Gastroesophageal sphincter (tissue), 4 donors: ENCODE measurements around the gene ERP44. TPM values are rescaled to one million over a fixed set of nuclear protein-coding genes. Genes with fewer than 3 reads are reported as not detected.

Experiments
- ATAC-seq: fragments of 150-250 bp; one replicate; pipeline ENCODE4 v1.9.1; 2016; ENCODE audit warnings: mild to moderate bottlenecking, moderate library complexity
- H3K27ac ChIP-seq, 4 donors: fragments of 200-600 bp; sonication (generic) in 3 of 4; 1 replicate in 3 of 4; 2 replicates in 1 of 4; pipeline ENCODE4 v1.5.1; 2016 to 2019
- H3K27me3 ChIP-seq: fragments of 200-600 bp; sonication (generic); one replicate; pipeline ENCODE4 v1.5.1; 2019
- H3K36me3 ChIP-seq, 2 donors: fragments of 200-600 bp; sonication (generic); one replicate each; pipeline ENCODE4 v1.5.1; 2019; ENCODE audit warnings: control low read depth in 1 of 2
- H3K4me1 ChIP-seq, 3 donors: fragments of 200-600 bp; sonication (generic); 1 replicate in 2 of 3; 2 replicates in 1 of 3; pipeline ENCODE4 v1.5.1; 2016 to 2019; ENCODE audit warnings: control low read depth in 2 of 3
- H3K4me3 ChIP-seq, 2 donors: fragments of 200-600 bp; sonication (generic); one replicate each; pipeline ENCODE4 v1.5.1; 2019; ENCODE audit warnings: mild to moderate bottlenecking in 1 of 2, moderate library complexity in 1 of 2
- H3K9me3 ChIP-seq, 3 donors: fragments of 200-600 bp; sonication (generic); one replicate each; pipeline ENCODE4 v1.5.1; 2017 to 2019; ENCODE audit warnings: control low read depth in 2 of 3
- EP300 ChIP-seq: sonication (generic); formaldehyde crosslinking; IDR thresholded peaks from one replicate; pipeline ENCODE4 v1.6.1; 2017; ENCODE audit warnings: antibody characterized with exemption, mild to moderate bottlenecking
- POLR2A ChIP-seq, 2 donors: fragments of 450-650 bp; IDR thresholded peaks; one replicate each; pipeline ENCODE4 v1.6.1; 2017; ENCODE audit warnings: antibody characterized with exemption in 2 of 2, mild to moderate bottlenecking in 2 of 2, moderate library complexity in 1 of 2
- POLR2AphosphoS5 ChIP-seq: sonication (generic); formaldehyde crosslinking; IDR thresholded peaks from one replicate; pipeline ENCODE4 v1.6.1; 2017; ENCODE audit warnings: antibody characterized with exemption
- WGBS, 2 donors: methylation state at CpG; one replicate each; pipeline ENCODE4 v1.1.5; 2018; ENCODE audit warnings: low coverage in 1 of 2; 5-methylcytosine and 5-hydroxymethylcytosine counted together
- total RNA-seq, 4 donors: library from RNA; depleted of rRNA; stranded (reverse); fragments of >200 nt; gene quantifications; one replicate each; pipeline ENCODE4 v1.1.0, GENCODE V29; 2016
- TF ChIP-seq, protein P1 (sequence below), 4 experiments: fragments of 200-600 bp in 2 of 4; fragments of 450-650 bp in 2 of 4; sonication (generic) in 1 of 4; IDR thresholded peaks; one replicate each; pipeline ENCODE4 v1.5.1; 2017 to 2019; ENCODE audit warnings: antibody characterized with exemption in 4 of 4, mild to moderate bottlenecking in 2 of 4, moderate library complexity in 2 of 4

ERP44 gene
- total RNA-seq, 4 donors from 2014 or later: 13.7 to 19.2 (median 13.8) TPM

DNA sequence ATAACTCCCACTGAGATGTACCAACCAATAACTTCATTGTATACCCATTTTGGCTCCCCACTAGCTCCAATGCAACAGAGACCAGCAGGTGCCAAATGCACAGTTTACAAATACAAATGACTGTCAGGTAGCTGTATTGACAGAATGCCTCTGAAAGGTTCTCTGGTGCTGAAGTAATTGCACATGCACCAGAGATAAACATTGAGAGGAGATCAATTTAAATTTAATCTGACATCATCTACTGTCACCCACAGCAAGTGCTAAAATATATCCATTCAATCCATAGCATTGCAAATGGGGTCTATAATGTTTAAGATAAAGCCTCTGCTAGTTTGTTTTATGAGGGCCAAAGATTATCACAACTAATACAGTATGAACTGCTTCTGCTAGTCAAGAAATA lies 112.2 kb downstream of the ERP44 start:
- TF ChIP-seq POLR2AphosphoS5 (no peak), POLR2A (IDR thresholded peaks at IDR 0.05) (no peak), EP300 (no peak)
- TF ChIP-seq, protein P1, sequence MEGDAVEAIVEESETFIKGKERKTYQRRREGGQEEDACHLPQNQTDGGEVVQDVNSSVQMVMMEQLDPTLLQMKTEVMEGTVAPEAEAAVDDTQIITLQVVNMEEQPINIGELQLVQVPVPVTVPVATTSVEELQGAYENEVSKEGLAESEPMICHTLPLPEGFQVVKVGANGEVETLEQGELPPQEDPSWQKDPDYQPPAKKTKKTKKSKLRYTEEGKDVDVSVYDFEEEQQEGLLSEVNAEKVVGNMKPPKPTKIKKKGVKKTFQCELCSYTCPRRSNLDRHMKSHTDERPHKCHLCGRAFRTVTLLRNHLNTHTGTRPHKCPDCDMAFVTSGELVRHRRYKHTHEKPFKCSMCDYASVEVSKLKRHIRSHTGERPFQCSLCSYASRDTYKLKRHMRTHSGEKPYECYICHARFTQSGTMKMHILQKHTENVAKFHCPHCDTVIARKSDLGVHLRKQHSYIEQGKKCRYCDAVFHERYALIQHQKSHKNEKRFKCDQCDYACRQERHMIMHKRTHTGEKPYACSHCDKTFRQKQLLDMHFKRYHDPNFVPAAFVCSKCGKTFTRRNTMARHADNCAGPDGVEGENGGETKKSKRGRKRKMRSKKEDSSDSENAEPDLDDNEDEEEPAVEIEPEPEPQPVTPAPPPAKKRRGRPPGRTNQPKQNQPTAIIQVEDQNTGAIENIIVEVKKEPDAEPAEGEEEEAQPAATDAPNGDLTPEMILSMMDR (IDR thresholded peaks at IDR 0.05): no peak
- Histone ChIP-seq H3K36me3 (peaks cover 0 to 36% of the 10 kb centered on the region in 2 donors), H3K4me1 (no peaks in the 10 kb centered on the region), H3K9me3 (peaks cover 0 to 33% (median 0%) of the 10 kb centered on the region in 3 donors), H3K27me3 (no peaks in the 10 kb centered on the region), H3K4me3 (no peak overlapping the region), H3K27ac (no peak overlapping the region)
- ATAC-seq: no peak

DNA sequence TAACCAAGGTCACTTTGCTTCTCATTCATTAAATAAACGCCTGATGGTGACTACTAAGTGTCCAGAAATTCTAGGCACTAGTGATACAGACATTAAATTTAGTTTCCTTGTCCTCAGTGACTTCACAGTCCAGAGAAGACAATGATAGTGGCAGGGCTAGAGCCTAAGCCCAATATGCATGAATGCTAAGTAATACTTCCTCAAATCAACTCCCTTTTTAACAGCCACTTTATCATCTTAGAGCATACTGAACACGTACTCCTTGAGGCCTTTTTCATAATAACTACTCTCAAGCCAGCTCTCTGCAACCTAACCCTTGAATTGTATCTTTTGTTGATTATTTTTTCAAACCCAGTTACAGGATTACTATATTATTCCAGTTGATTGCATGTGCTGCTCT lies 118.2 kb downstream of the ERP44 start:
- Histone ChIP-seq H3K27me3 (no peaks in the 10 kb centered on the region), H3K4me3 (no peak overlapping the region), H3K36me3 (peaks cover 0 to 39% of the 10 kb centered on the region in 2 donors), H3K4me1 (no peaks in the 10 kb centered on the region), H3K9me3 (no peaks in the 10 kb centered on the region), H3K27ac (no peak overlapping the region)
- ATAC-seq: no peak
- WGBS, 2 donors: 72 to 91% methylated on average over 2 of the region's 2 CpGs
- TF ChIP-seq POLR2AphosphoS5 (no peak), POLR2A (IDR thresholded peaks at IDR 0.05) (no peak), EP300 (no peak)
- TF ChIP-seq, protein P1 (IDR thresholded peaks at IDR 0.05): no peak

DNA sequence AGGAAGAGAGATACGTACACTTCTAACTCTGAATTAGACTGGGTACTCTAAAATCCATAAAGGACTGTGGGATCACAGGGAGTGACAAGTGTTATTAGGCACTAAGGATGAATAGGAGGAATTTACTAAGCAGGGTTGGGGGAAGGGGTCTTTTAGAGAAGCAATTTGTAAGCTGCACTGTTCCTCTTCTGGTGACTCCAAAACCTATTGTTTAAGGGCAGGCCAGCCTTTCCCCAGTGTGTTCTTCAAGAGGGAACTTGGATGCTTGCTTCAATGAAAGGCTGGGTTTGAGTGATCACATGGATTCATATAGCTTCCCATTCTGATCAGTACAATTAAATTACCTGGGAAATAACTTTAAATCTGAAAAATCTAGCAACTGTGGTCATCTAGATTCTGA lies 120.6 kb downstream of the ERP44 start:
- H3K4me1 ChIP-seq: no peaks in the 10 kb centered on the region
- no peaks in the 10 kb centered on the region for H3K27me3 ChIP-seq
- no peak overlapping the region for H3K27ac ChIP-seq
- WGBS, 2 donors: no CpG with 5 or more reads among the region's 1 CpG
- H3K9me3 ChIP-seq: no peaks in the 10 kb centered on the region
- no peak overlapping the region for H3K4me3 ChIP-seq
- TF ChIP-seq POLR2AphosphoS5 (no peak), EP300 (no peak), POLR2A (IDR thresholded peaks at IDR 0.05) (no peak)
- TF ChIP-seq, protein P1 (IDR thresholded peaks at IDR 0.05): no peak
- peaks cover 0 to 27% of the 10 kb centered on the region in 2 donors for H3K36me3 ChIP-seq
- no peak for ATAC-seq

DNA sequence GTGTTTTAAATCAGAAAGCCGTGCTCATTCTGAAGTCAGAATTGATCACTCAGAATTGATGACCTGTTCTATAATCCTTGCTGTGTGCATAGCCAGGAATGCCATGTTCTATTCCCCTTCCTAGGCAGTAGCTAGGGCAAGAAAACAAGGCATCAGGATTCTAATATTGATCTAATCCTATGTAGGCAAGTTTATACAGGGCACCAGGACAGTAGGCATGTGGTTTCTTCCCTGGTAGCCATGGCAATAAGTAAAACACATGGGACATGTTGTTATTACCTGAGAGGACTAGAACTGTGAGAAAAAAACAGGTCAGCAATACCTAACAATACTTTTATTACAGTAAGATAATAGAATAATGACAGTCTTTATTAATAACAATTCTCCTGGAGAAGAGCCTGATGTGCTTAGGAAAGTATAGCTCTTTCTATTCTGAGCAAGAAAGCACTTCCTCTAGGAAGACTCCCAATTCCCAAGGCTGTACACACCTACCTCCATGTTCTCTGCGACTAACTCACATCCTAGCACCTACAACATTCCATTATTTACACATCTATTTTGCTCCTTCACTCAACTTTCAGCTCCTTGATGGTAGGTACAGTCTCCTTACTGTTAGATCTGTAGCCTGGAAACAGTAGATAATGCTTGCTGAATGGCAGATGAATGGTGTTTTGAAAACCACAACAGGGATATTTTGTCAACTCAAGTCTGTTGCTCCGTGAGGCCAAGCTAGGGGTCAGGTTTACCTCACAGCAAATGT lies 121.6 kb downstream of the ERP44 start:
- H3K9me3 ChIP-seq: no peaks in the 10 kb centered on the region
- WGBS, 2 donors: 89 to 90% methylated on average over 3 of the region's 3 CpGs
- H3K27ac ChIP-seq: no peak overlapping the region
- H3K36me3 ChIP-seq: peaks cover 0 to 23% of the 10 kb centered on the region in 2 donors
- H3K4me1 ChIP-seq: no peaks in the 10 kb centered on the region
- TF ChIP-seq EP300 (no peak), POLR2AphosphoS5 (no peak), POLR2A (IDR thresholded peaks at IDR 0.05) (no peak)
- TF ChIP-seq, protein P1 (IDR thresholded peaks at IDR 0.05): no peak
- no peak overlapping the region for H3K4me3 ChIP-seq
- ATAC-seq: no peak
- H3K27me3 ChIP-seq: no peaks in the 10 kb centered on the region

DNA sequence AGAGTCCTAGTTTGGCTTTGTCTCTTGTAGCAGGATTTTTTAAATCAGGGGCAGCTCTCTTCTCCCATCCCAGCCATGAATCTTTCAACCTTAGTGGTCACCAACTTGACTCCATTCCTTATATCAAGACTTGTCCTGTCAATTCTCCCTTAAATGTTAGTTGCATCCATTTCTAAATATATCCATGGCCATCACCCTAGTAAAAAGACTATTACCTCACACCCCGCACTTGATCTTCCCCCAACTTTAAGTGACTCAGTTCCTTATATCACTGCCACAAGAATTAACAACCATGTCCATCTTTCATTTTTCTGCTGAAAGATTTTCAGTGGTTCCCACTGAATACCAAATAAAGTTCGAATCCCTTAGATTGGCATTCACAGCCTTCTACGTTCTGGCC lies 125.3 kb downstream of the ERP44 start:
- 97 to 100% methylated on average over 3 of the region's 3 CpGs for WGBS, 2 donors
- H3K27ac ChIP-seq: no peak overlapping the region
- H3K4me1 ChIP-seq: no peaks in the 10 kb centered on the region
- ATAC-seq: no peak
- no peaks in the 10 kb centered on the region for H3K27me3 ChIP-seq
- H3K4me3 ChIP-seq: no peak overlapping the region
- H3K9me3 ChIP-seq: no peaks in the 10 kb centered on the region
- TF ChIP-seq, protein P1 (IDR thresholded peaks at IDR 0.05): no peak
- TF ChIP-seq POLR2A (IDR thresholded peaks at IDR 0.05) (no peak), POLR2AphosphoS5 (no peak), EP300 (no peak)
- H3K36me3 ChIP-seq: peaks cover 0 to 48% of the 10 kb centered on the region in 2 donors
